ENCODE measurements around the gene ACTR1B.
"Not testable (repeated sequence)": the region's sequence is repeated elsewhere in the genome, so short reads cannot be mapped to it uniquely, and the experiment has no call there.

The ACTR1B gene

GRCh38 chr2:97688062-97688827 lies 24.4 kb upstream of the ACTR1B start:
- no peak for DNase-seq

- not testable (repeated sequence) for DNase-seq
Observed at GRCh38 chr2:97687235-97687634, 23.4 kb upstream of the ACTR1B start.

- no peak for DNase-seq
Observed at GRCh38 chr2:97678298-97678697, 14.5 kb upstream of the ACTR1B start.

- DNase-seq, result no peak
Observed at GRCh38 chr2:97677480-97677879, 13.6 kb upstream of the ACTR1B start.

GRCh38 chr2:97676620-97677019 lies 12.8 kb upstream of the ACTR1B start:
- no peak for DNase-seq

GRCh38 chr2:97675430-97676113 lies 11.7 kb upstream of the ACTR1B start:
- DNase-seq, result no peak

GRCh38 chr2:97673915-97674283 lies 10.1 kb upstream of the ACTR1B start:
- DNase-seq, result no peak

- no peak for DNase-seq
Observed at GRCh38 chr2:97673182-97673914, 9.5 kb upstream of the ACTR1B start.

- DNase-seq, result not testable (repeated sequence)
Observed at GRCh38 chr2:97672606-97673140, 8.8 kb upstream of the ACTR1B start.

GRCh38 chr2:97671526-97671925 lies 7.7 kb upstream of the ACTR1B start:
- no peak for DNase-seq

GRCh38 chr2:97670471-97670870 lies 6.6 kb upstream of the ACTR1B start:
- no peak for DNase-seq

GRCh38 chr2:97669448-97669847 lies 5.6 kb upstream of the ACTR1B start, which contains the start of gene C2orf92:
Gene C2orf92, plus strand, starts transcription at chr2:97669713. Its CDS starts 76 bp downstream, at chr2:97669789.
- no peak for DNase-seq

- no peak for DNase-seq
Observed at GRCh38 chr2:97664636-97664970, 759 bp upstream of the ACTR1B start.

GRCh38 chr2:97663626-97663961 lies 250 bp downstream of the ACTR1B start:
- DNase-seq, result no peak

GRCh38 chr2:97662895-97663625 lies 784 bp downstream of the ACTR1B start:
- peak; percentile 66 for DNase-seq

GRCh38 chr2:97662386-97662894 lies 1.4 kb downstream of the ACTR1B start:
- no peak for DNase-seq

- no peak for DNase-seq
Observed at GRCh38 chr2:97661927-97662326, 1.9 kb downstream of the ACTR1B start.

GRCh38 chr2:97660775-97661389 lies 3.0 kb downstream of the ACTR1B start:
- DNase-seq, result no peak

- no peak for DNase-seq
Observed at GRCh38 chr2:97660044-97660774, 3.6 kb downstream of the ACTR1B start.

GRCh38 chr2:97659256-97660043 lies 4.4 kb downstream of the ACTR1B start:
- no peak for DNase-seq

GRCh38 chr2:97658691-97659157 lies 5.1 kb downstream of the ACTR1B start:
- DNase-seq, result no peak
